Kasumi-1 (cell line): ENCODE data around the gene LMOD1.
"Not testable (repeated sequence)": the region's sequence is repeated elsewhere in the genome, so short reads cannot be mapped to it uniquely, and the experiment has no call there.

Experiments used
- DNase-seq, 2 experiments: peaks; one replicate each; lab custom pipeline; 2025; lab: John Stamatoyannopoulos, UW

Gene LMOD1

DNA sequence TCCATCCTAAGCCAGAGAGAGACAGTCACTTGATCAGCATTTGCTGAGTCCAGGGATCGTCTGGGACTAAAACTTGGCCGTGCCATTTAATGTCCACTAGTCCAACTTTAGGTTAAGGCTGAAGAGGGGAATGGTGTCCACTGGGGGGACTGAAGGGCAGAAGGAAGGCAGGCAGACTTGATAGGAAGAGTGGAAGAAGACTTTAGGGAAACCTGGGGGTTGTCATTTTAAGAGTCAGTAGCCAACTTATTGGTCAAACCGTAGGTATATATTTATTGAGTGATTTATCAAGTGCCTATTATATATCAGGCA is 1.3 kb upstream of the LMOD1 start:
- no peak for DNase-seq

DNA sequence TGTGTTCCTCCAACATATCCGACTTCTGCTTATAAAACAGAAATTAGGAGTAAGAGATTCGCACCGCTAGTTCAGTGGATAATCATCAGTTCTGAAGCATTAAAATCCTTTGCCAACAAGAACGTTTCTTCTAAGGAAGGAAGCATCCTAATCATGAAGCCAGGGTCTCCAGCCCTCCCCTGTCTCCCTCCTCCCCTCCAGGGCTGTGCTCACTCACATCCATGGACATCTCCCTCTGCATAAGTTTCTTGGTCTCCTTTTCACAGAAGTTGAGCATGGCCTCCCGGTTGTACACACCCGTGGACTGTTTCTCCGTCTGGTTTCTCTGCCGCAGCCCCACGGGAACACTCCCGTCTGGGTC is 505 bp downstream of the LMOD1 start:
- no peak for DNase-seq

DNA sequence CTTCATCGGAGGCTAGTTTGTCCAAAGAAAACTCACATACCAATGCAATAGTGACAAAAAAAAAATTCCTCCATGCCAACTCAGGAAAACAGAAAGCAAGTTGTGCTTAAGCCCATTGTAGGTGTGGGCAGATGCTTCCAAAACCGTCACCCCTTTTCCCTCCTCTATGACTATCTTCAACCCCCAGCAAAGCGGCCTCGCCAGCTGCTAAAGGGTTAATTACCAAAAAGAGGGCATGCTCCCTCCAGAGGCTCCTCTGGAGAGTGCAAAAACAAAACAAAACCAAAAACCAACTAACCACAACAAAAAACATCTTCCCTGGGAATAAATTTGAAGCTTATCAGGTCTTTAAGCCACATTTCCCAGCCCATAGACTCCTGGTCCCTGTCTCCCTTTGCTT is 1.2 kb downstream of the LMOD1 start:
- no peak for DNase-seq

DNA sequence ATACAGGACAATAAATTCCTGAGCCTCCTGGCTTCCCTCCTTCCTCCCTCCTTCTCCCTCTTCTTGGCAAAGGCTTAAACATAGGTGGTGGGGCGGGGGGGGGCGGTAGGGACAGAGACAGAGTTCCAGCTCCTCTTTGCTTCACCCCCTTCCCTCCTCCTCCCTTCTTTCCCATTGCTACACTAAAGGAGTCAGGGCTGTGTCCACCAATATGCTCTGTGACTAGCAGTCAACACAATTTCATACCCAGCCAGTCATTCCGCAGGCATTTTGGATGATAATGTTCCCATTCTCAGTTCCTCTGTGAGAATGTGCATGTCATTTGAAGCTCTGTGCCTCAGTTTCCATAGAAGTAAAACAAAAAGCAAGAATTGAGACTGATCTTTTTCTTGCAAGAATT is 1.7 kb downstream of the LMOD1 start:
- no peak for DNase-seq

DNA sequence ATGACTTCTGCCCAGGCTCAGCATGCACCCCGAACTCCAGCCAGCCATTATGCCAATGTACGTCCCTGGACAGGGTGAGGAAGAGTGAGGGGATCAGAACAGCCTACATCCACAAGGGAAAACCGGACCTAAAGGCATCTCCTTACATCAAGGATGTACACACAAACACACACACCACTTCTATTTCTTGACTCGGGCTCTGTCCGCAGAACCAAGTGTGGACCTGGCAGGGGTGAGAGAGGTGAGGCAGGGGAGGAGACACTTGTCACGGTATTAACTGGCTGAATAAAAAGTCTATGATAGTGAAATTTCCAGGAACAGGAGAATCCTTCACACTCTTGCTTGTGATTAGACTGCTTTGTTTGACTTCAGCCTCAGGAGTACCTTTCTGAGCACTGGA is 2.3 kb downstream of the LMOD1 start:
- DNase-seq, result no peak

DNA sequence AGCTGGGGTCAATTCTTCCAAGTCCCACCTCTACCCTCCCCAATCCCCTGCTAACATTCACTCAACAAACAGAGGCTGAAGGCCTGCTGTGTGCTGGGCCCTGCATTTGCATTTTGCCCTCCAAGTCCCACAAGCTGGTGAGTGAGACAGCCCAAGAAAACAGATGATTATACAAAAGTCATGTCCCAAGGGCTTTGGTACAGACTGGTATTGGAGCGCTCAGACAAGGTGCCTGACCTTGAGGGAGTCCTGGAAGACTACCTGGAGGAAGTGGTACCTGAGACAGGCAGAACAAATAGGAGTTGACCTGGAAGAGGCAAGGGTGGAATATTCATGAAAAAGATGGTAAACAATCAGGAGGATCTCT is 4.2 kb downstream of the LMOD1 start:
- DNase-seq, result no peak

DNA sequence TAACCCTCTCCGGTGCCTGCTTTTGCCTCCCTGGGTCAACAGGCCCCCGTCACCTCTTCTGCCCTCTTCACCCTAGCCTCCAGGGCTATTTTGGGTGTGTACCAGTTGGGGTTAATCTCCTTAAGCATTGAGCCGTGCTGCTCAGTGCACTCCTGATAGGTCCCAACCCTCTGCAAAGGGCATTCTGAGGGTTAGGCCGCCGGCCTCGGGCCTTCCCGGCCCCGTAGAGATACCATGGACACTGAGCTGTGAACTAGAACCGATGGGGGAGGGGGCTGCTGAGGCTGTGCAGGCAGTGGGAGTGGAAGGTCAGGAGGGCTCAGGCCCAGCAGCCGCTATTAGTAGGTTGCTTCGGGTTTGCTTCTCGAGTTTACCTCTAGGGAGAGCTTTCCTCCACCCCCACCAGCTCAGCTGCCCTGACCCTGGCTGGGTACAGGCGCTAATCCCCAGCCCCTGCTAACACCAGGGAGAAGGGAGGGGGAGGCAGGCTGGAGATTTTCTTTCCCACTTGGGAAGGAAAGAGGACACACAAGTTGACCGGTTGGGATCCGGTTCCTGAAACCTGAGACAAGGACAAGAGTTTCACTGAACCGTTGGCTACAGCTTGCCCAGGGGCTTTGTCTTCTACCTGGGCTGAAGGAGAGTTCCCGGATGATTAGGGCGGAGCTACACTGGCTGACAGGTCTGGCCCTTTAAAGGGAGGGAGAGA is 4.8 kb downstream of the LMOD1 start:
- no peak for DNase-seq

DNA sequence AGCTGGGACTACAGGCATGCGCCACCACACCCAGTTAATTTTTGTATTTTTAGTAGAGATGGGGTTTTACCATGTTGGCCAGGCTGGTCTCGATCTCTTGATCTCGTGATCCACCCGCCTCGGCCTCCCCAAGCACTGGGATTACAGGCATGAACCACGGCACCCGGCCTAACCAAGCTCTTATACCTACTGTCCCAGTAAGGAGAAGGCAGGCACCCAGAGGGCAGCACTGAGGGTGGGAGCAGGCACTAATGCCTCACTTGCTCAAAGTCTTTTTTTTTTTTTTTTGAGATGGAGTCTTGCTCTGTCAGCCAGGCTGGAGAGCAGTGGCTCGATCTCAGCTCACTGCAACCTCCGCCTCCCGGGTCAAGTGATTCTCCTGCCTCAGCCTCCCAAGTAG is 6.0 kb downstream of the LMOD1 start:
- DNase-seq, result not testable (repeated sequence)

DNA sequence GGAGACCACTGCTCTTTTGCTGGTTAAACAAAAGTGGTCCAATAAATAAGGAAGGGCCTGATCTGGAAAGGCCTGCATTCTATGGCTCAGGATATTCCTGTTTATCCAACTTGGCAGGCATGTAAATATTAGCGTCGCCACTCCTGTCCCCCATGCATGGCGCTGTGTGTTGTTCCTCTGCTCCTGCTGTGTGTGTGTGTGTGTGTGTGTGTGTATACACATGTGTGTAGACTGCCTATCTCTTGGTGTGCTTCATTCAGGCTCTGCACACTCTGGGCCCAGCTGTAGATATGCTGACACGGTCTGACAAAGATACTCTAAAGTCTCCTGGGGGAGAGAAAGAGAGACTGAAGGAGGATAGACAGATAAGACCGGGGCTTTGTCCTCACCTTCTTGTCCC is 6.8 kb downstream of the LMOD1 start:
- no peak for DNase-seq

DNA sequence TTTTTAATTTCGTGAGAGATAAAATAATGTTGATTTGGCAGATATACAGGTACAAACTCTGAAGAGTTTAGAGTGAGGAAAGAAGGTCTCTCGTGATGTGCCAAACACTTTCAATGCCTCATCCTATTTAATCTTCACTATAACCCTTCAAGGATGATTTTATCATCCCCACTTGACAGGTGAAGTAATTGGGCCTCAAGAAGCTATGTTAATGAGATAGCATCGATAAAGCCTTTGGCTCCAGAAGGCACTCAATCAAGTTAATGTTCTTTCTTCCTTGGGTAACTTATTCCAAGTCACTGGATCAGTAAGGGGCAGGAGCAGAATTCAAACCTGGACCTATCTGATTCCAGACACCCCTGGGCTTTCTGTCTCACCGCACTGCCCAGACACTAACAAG is 7.2 kb downstream of the LMOD1 start:
- no peak for DNase-seq

DNA sequence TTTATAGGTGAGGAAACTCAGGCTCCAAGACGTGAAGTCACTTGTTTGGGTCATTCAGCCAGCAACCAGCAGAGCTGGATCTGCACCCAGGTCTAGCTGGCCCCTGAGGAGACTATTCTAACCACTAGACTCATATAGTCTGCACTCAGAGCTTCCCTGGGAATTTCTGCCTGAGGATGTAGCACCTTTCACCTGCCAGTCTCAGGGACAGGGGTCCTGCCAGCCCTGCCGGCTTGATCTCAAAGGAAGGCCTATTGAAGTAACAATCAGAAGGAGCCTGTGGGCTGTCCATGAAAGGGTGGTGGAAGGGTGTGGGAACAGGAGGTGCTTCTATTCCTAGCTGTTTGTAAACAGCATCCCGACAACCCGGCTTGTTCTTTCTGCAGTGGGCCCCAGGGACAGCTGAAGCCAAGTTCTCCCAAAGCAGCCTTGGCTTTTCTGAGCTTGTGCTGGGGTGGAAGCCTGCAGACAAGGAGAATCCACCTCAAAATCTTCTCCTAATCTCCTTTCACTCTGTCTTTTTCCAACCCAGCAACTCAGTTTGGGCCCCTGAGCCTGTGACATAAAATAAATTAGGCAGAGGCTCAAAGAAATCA is 7.8 kb downstream of the LMOD1 start:
- DNase-seq, result no peak

DNA sequence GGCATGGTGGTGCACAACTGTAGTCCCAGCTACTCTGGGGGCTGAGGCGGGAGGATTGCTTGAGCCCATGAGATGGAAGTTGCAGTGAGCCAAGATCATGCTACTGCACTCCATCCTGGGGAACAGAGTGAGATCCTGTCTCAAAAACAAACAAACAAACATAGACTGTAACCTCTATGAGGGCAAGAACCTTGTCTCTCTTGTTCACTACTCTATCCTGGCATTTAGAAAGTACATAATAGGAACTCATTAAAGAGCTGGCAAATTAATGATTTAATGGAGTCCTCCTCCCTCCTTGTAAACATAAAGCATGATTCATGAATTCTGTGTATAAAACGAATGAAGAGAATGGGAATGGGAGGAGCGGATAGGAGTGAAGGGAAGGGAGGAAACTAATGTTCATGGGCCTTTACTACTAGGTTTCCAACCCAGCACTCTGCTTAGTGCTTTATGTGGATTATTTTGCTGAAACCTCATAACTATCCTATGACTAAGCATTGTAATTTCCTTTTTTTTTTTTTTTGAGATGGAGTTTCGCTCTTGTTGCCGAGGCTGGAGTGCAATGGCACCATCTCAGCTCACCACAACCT is 8.6 kb downstream of the LMOD1 start:
- no peak for DNase-seq

DNA sequence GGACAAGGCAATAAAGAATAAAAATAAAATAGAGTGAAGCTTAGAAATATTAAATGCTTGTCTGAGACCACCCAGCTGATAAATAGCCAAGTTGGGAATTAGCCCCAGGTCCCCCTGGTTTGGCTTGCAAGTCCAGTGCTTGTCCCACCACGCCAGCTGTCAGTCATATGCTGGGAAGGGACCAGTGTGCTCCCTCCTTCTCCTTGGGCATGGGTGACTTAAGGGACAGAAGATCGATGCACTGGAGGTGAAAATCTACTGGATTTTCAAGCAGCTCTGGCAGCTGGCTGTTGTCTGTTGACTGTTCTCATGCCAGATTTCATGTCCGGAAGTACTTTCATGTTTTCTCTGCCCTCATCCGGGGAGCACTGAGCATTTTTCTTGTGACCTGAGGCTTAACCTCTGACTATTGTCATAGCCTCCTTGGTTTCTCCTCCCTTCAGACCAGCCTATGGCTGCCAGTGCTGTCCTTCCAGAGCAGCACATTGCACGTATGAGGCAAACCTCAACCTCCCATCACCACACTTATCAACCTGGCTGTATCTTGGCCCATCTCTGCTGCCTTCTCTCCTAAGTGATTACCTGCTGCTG is 12.4 kb downstream of the LMOD1 start:
- no peak for DNase-seq

DNA sequence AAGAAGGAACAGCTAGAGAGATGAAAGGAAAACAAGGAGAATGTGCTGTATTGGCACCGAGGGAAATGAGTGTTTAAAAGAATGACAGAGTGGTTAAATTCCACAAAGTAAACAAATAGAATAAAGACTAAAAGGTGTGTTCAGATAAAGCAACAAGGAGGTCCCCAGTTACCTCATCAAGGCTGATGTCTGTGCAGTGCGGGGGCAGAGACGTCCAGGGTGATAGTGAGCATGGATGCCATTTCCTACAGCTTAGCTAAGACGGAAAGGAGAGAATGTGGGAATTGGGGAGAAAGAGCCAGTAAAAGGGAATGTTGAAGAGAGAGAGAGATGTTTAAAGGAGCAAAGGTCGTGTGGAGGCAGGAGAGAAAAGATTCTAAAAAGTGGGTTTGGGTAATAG is 15.5 kb downstream of the LMOD1 start:
- DNase-seq, result no peak

DNA sequence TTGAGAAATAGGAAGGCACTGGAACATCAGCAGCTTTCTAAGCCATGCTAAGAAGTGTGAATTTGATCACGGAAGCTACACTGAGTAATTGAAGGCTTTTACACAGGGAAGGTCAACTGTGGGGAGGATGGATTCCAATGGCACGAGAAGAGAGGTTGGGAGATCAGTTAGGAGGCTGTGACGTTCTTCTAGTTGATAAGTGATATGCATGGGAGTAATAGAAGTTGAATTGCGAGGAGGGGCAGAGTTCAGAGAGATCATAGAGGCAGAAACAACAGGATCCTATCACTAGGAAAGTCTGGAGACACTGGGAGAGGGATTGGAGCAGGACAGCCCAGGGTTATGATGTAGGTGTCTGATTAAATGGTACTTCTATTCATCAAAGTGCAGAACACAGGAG is 16.2 kb downstream of the LMOD1 start:
- no peak for DNase-seq

DNA sequence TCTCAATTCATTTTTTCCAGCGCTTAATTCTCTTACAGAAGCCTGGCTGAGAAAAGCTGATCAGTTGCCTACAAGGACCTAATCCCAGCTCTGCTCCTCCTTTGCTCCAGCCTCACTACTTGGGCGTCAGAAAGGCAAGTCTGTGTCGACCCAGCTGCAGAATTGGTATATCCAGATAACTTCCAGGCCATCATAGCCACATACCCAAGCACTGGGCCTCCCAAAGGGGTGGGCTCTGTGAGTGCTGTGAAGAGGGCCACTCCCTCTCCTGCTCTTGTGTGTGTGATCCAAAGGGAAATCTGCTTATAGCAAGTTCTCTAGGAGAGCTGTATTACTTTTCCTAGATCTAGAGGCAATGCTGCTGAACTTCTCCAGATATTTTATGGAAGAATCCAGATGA is 18.1 kb downstream of the LMOD1 start:
- DNase-seq, result no peak

DNA sequence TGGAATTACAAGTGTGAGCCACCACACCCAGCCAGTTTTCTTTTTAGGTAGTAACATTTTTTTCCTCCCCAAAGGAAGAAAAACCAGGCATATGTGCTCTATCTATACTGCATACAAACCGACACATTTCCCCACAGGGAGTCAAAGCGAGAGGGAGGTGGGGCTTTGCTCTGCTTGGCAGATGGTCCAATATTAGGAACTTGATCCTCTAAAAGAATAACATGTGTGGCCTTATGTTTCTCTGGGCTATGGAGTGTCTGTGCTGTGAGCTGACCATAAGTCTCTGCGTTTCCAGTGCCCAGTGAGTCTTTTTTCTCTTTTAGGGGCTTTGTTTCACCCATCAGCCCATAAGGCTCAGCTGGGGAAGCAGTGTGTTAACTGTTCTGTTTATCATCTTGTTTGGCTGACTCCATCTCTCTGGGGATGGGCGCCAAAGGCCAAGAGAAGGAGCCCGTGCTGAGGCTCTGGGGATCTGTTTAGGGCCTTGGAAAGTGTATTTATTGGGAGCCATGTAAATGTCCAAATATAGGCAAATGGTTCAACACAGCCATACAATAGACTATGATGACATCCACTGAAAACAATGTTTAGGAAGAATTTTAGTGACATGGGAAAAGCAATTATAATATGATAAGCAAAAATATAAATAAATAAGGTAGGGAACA is 20.2 kb downstream of the LMOD1 start:
- no peak for DNase-seq

DNA sequence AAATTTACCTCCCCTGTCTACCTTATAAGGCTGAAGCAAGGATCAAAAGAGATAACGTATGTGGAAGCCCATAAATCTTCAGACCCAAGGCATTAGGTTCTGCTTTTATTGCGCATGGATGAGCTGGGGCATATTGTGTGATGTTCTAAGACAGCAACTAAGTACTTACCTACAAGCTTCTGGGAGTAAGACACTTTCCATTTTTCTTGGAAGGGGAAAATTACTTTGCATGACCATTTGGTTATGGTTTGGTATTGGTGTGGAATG is 21.1 kb downstream of the LMOD1 start:
- DNase-seq, result no peak

DNA sequence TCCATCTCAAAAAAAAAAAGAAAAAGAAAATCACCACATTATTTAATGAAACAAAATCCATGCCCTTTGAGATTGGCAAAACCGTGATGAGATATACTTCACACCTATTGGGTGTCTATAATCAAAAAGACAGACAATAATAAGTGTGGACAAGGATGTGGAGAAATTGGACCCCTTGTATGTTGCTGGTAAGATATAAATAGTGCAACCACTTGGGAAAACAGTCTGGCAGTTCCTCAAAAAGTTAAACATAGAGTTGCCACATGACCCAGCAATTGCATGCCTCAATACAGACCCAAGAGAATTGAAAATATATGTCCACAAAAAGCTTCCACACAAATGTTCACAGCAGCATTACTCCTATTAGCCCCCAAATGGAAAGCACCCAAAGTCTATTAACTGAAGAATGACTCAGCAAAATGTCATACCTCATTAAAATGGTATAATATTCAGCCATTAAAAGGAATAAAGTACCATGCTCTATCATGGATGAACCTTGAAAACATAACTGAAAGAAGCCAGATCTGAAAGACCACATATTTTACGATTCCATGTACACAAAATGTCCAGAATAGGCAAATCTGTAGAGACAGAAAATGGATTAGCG is 24.3 kb downstream of the LMOD1 start:
- no peak for DNase-seq

DNA sequence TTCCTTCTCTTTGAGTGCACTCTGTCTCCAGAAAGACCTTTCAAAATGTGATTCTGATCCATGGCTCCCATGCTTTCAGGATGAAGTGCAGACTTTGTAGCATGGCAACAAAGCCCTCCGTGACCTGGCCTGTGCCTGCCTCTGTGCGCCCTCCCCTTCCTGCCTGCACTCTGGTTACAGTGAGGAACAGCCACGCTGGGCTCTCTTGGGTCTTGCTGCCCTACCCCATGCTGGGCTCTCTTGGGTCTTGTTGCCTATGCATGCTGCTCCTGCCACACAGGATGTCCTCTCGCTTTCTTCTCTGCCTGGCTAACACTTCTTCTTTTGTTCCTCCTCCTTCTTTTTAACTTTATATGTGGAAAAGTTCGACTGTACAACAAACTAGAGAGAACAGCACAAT is 28.0 kb downstream of the LMOD1 start:
- no peak for DNase-seq

DNA sequence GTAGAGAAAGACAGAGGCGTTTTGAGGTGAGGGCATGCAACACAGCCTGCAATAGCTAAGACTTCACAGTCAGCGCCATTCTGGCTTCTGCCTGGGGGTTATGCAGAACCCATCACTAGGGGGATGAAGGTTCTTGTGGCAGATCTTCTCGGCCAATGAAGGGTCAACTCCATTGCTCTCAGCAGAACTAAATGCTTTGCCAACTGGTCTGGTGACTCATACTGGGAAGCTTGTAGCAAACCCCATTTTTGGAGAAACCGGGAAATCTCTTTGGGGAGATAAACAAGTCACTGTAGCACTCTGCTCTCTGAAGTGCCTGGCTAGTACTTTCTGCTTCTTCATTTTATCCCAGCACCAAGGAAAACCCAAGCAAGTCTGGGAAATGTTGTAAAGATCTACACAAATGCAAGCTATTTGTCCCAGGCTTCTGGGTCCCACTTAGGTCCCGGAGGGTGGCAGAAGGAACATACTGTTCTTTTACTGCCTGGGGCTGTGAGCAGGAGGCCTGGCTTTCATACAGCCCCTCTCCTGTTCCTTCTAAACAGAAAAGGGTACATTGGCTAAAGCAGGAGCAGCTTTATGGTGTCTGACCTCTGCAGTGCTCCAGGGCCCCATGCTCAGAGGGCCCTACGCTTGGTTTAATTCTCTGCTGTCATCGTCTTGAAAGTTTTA is 28.9 kb downstream of the LMOD1 start:
- no peak for DNase-seq

DNA sequence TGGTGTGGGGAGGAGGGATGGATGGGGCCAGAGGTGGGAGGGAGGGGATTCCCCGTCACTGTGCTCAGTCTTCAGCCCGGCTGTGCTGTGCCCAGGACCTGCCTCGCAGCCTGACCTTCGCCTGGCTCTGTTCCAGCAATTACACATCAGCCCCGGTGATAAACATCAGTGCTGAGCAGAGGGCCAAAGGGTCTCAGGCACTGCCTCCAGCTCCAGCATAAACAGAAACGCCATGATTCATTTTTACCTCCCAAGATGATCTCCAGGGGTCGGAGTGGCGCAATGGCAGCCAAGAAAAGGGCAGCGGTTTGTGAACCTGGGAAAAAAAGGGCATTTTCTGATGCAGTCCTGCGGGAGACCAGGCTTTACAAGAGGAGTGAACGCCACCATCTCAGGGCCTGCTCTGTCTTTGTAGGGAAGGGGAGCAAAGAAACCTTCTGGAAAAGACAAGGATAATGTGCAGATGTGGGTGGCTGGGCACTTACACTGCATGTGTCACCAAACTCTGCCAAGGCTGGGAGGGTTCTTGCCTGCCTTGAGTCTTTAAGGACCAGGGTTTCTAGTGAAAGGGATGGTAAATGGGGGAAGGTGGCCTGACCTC is 29.6 kb downstream of the LMOD1 start:
- DNase-seq, result no peak
